Retinal pigment epithelial cell (primary cell): ENCODE data around the gene DNAH10.

ENCODE experiments used
- DNase-seq: peaks from one replicate; pipeline ENCODE4 v3.0.0-alpha.2; 2010; ENCODE audit warnings: low read depth
- H3K4me3 ChIP-seq: 2 replicates; pipeline ENCODE4 v1.5.1; 2011; ENCODE audit warnings: mild to moderate bottlenecking, low read length, control low read depth, moderate library complexity
- TF ChIP-seq, protein P1 (sequence below): conservative IDR thresholded peaks from 2 replicates; pipeline ENCODE4 v1.5.1; 2011; ENCODE audit warnings: low read depth, low read length, control low read depth, inconsistent platforms

Gene DNAH10

GRCh38 chr12:123941624-123942237 is 179.6 kb downstream of the DNAH10 start:
- TF ChIP-seq, protein P1, sequence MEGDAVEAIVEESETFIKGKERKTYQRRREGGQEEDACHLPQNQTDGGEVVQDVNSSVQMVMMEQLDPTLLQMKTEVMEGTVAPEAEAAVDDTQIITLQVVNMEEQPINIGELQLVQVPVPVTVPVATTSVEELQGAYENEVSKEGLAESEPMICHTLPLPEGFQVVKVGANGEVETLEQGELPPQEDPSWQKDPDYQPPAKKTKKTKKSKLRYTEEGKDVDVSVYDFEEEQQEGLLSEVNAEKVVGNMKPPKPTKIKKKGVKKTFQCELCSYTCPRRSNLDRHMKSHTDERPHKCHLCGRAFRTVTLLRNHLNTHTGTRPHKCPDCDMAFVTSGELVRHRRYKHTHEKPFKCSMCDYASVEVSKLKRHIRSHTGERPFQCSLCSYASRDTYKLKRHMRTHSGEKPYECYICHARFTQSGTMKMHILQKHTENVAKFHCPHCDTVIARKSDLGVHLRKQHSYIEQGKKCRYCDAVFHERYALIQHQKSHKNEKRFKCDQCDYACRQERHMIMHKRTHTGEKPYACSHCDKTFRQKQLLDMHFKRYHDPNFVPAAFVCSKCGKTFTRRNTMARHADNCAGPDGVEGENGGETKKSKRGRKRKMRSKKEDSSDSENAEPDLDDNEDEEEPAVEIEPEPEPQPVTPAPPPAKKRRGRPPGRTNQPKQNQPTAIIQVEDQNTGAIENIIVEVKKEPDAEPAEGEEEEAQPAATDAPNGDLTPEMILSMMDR = no peak
- H3K4me3 ChIP-seq = no peak overlapping the region
- no peak for DNase-seq

DNA sequence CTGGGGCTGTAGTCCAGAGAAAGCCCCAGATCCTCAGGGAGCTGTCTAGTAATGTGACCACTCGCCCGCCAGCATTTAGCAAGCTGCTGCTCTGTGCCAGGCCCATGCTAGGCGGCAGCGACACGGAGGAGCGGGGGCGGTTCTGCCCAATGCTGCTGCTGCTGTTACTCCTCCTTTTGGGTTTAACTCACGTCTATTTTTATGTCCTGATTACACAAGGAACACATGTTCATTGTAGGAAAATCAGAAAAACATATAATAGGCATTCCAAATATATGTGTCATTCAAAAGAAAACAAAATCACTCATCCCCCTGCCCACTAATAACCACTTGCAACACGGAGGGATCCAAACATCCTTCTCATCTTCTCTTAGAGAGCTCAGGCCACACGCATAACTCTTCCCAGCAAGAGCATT is 180.1 kb downstream of the DNAH10 start:
- peak; percentile 10 for DNase-seq
- no peak overlapping the region for H3K4me3 ChIP-seq
- TF ChIP-seq, protein P1 = no peak

DNA sequence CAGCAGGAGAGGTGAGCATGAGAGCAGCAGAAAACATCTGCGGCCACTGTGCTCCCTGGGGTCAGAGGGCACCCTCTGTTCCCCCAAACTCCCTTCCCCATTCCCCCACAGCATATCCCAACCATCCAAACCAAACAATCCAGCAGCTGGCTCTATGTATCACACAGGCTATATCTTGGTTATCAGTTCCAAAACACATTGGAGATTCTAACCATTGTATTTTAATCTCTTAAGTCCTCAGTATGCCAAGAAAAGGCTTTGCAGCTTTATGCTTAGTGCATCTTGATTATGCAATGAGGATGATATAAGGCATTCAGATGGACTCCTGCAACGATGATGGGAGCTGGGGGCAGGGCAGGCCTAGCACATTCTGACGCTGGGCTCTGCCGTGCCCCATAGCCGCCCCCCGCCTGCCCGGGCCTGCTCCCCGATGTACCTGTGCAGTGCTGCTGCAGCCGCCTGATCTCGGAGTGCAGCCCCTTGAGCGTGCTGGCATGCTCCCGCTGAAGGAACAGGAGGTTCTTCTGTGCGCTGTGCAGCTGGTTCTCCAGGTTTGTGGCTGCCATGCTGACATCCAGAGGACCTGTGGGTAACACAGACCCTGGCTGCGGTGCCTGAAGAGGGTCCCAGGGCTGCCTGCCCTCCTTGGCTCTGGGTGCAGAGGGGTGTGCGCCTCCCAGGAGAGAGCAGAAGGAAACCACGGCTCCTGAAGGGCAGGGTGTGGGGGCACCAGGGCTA is 181.0 kb downstream of the DNAH10 start:
- H3K4me3 ChIP-seq = no peak overlapping the region
- TF ChIP-seq, protein P1 = no peak

DNA sequence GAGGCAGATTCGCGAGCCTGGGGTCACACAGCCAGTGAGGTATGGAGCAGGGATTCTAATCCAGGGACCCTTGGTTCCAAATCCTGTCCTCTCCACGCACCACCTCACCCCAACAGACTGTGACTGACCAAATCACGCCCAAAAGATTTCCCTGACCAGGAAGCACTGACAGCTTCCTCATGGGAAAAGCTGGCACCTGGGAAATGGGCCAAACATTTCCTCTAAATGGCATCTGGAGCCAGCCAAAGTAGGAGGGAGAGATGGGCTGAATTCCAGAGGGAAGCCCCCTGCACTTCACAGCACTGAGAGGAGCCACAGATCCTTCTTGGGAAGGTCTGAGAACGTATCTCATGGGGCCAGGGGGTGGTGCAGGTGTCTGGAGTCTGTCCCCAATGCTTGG is 181.7 kb downstream of the DNAH10 start:
- TF ChIP-seq, protein P1 = no peak

More for the DNA sequence above, 181.0 kb downstream of the DNAH10 start:
- peak; percentile 2 for DNase-seq

GRCh38 chr12:123944696-123945095 is 182.6 kb downstream of the DNAH10 start:
- H3K4me3 ChIP-seq = no peak overlapping the region
- no peak for DNase-seq
- TF ChIP-seq, protein P1 = no peak

More for the DNA sequence above, 181.7 kb downstream of the DNAH10 start:
- H3K4me3 ChIP-seq = no peak overlapping the region
- DNase-seq = no peak

DNA sequence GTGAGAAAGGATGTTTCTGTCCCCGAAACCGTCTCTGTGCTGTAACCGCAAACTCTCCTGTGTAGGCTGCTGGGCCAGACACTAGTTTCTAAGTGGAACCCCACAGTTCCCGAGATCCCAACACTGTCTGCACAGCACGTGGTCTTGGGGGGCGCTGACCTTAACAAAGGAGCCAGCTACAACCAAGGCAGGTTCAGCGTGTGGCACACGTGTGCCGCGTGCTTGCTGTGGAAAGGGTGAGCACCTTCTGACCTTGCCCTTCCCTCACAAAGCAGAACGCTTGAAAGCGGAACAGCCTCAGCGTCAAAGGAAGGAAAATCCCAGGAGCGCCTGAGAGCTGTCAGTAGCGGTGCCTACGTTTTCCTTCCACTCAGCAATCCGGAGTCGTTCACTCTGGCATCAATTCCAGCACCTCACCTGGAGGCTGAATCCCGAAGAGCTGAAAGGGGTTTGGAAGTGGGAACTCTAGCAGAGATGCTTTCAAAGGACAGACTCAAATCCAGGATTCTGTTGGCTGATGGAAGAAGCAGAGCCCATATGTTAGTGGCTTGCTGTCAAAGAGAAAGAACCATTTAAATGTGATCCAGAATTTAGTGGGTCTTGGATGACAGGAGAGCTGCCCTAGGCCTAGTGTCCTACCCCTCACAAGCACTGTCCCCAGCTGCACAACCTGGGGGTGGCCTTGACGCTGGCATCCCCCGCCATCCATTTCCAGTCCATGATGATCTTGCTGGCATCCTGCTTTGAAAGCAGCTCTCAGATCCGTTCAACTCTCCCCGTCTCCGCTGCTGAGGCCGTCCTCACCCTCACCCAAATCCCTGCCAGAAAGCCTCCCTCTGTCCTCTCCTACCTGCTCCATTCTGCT is 183.4 kb downstream of the DNAH10 start:
- no peak for DNase-seq
- no peak overlapping the region for H3K4me3 ChIP-seq
- TF ChIP-seq, protein P1 = no peak
